HG03565 (cell line): Measurements from ENCODE around the gene ZNF668.
"Not testable (repeated sequence)": the region's sequence is repeated elsewhere in the genome, so short reads cannot be mapped to it uniquely, and the experiment has no call there.

Experiments used
- ATAC-seq: cut with Tn5 transposase; IDR thresholded peaks from one replicate; pipeline ENCODE4 v1.9.1; 2021; ENCODE audit warnings: mild to moderate bottlenecking, moderate library complexity; ENCODE audit not compliant: unreplicated experiment

The ZNF668 gene

GRCh38 chr16:31100876-31101641, 27.0 kb upstream of the ZNF668 start:
- not testable (repeated sequence) for ATAC-seq

- ATAC-seq: no peak
Measured at GRCh38 chr16:31099860-31100638, 26.0 kb upstream of the ZNF668 start.

- ATAC-seq: peak; percentile 61
Measured at GRCh38 chr16:31094424-31095120, 20.5 kb upstream of the ZNF668 start, which contains the start of gene VKORC1. Gene VKORC1, minus strand, starts transcription at chr16:31094797. Its CDS starts 68 bp downstream, at chr16:31094729.

GRCh38 chr16:31094088-31094423, 20.0 kb upstream of the ZNF668 start:
- no peak for ATAC-seq

GRCh38 chr16:31093132-31093703, 19.2 kb upstream of the ZNF668 start:
- ATAC-seq: no peak

- ATAC-seq: no peak
Measured at GRCh38 chr16:31092330-31092729, 18.3 kb upstream of the ZNF668 start.

GRCh38 chr16:31090540-31090939, 16.5 kb upstream of the ZNF668 start:
- ATAC-seq: no peak

- no peak for ATAC-seq
Measured at GRCh38 chr16:31089199-31089598, 15.2 kb upstream of the ZNF668 start.

- no peak for ATAC-seq
Measured at GRCh38 chr16:31088459-31089183, 14.6 kb upstream of the ZNF668 start, which contains the start of gene PRSS53. Gene PRSS53, minus strand, starts transcription at chr16:31088943. Its CDS starts 134 bp downstream, at chr16:31088809.

GRCh38 chr16:31087971-31088370, 13.9 kb upstream of the ZNF668 start:
- no peak for ATAC-seq

- no peak for ATAC-seq
Measured at GRCh38 chr16:31087481-31087880, 13.4 kb upstream of the ZNF668 start.

GRCh38 chr16:31086629-31086906, 12.5 kb upstream of the ZNF668 start:
- ATAC-seq: no peak

GRCh38 chr16:31085873-31086628, 12.0 kb upstream of the ZNF668 start:
- ATAC-seq: no peak

GRCh38 chr16:31085411-31085810, 11.4 kb upstream of the ZNF668 start:
- no peak for ATAC-seq

- no peak for ATAC-seq
Measured at GRCh38 chr16:31084584-31085302, 10.7 kb upstream of the ZNF668 start.

- no peak for ATAC-seq
Measured at GRCh38 chr16:31083981-31084380, 9.9 kb upstream of the ZNF668 start.

GRCh38 chr16:31083556-31083955, 9.5 kb upstream of the ZNF668 start:
- no peak for ATAC-seq

- no peak for ATAC-seq
Measured at GRCh38 chr16:31083081-31083480, 9.0 kb upstream of the ZNF668 start.

GRCh38 chr16:31082368-31083045, 8.5 kb upstream of the ZNF668 start:
- ATAC-seq: no peak
